MM.1S (cell line): ENCODE data around the gene ATP6V0A1.

Experiments used
- CTCF ChIP-seq: fragments of 300-600 bp; sonication (generic); IDR thresholded peaks from 2 replicates; pipeline ENCODE4 v1.5.1; 2016; ENCODE audit warnings: antibody characterized with exemption, low read length, mixed read lengths
- EZH2 ChIP-seq: fragments of 300-600 bp; sonication (generic); optimal IDR thresholded peaks from 2 replicates; pipeline ENCODE3; 2017; ENCODE audit warnings: low read depth, mild to moderate bottlenecking, antibody characterized with exemption, low read length, mixed read lengths
- EZH2phosphoT487 ChIP-seq: fragments of 300-600 bp; sonication (generic); IDR thresholded peaks from 2 replicates; pipeline ENCODE4 v1.6.1; 2018; ENCODE audit warnings: antibody characterized with exemption, low read length

DNA sequence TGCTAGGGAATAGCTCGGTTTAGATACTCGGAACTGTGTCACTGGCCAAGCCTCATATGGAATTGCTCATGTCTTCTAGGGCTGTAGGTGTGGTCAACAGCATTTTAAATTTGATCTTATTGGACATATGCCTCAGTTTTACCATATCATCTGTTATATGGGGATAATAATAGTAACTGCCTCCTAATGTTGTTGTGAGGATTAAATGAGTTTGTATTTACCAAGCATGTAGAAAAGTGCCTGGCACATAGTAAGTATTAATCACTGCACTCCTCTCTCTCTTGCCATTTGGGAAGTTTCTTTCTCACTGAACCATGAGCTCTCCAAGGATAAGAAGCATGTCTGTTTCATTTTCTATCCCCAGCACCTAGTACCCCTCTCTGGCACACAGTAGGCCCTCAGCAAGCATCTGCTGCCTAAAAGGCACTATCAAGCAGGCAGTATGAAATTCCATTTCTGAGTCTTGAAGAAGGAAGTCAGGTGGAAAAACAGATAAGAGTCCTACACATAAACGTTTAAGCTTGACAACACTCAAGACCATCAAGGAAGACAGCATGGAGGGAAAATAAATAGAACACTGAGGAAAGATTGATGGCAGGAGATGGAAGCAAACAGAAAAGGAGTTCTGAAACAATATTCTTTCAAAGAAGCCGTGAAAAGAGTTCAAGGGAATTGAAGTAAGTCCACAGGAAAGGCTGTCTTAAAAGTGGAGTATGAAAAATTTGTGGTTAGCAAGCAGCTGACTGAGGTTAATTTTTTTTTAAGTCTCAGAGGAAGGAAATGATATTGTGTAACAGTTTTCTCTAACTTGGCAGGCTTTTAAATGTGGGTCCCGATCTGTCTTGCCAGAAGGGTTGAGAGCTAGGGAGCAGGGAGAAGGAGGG is 2.2 kb upstream of the ATP6V0A1 start:
- TF ChIP-seq CTCF: no peak
- no peak for TF ChIP-seq EZH2phosphoT487
- TF ChIP-seq EZH2: no peak
